Measurements from ENCODE around the gene ACMSD. TPM values are rescaled to one million over a fixed set of nuclear protein-coding genes. Genes with fewer than 3 reads are reported as not detected.
"Not testable (repeated sequence)": the region's sequence is repeated elsewhere in the genome, so short reads cannot be mapped to it uniquely, and the experiment has no call there.

ACMSD gene
- polyA plus RNA-seq, 3 donors = 37.0 to 49.0 (median 40.8) TPM

GRCh38 chr2:134903701-134904100 lies 65.3 kb downstream of the ACMSD start:
- not testable (repeated sequence) for DNase-seq

DNA sequence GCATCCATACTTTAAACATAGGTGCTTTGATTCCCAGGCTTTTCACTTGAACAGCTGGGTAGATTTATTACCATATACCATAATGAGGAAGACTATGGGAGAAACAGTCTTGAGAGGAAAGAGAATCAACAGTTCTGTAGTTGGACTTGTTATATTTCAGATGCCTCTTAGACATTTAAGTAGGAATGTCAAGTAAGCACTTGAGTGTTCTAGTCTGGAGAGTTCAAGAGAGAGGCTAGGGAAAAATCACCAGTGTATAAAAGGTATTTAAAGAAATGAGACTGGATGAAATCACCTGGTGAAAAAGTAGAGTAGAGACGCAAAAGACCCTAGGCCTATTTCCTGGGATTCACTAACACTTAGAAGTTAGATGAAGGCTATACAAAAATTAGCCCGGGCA lies 66.8 kb downstream of the ACMSD start:
- no peak for DNase-seq

DNA sequence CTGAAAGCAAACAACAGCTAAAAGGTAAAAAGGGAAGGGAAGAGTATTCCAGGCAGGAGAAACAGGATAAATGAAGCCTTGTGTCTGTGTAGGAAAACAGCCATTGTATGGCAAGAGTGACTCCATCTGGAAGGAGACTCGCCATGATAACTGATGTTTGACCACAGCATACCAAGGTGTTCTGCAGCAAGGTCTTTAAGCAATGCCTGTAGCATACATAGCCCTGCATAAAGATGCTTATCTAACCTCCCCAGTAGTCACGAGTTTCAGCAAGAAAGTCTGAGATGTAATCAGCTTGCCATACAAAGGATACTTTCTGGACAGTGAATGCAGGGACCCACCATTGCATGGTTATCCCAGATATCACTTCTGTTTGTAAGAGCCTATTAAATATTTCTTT lies 68.3 kb downstream of the ACMSD start:
- DNase-seq = no peak

GRCh38 chr2:134907441-134908116 lies 69.2 kb downstream of the ACMSD start:
- not testable (repeated sequence) for DNase-seq

GRCh38 chr2:134910763-134911399 lies 72.5 kb downstream of the ACMSD start:
- DNase-seq = no peak

- DNase-seq = no peak
Observed at GRCh38 chr2:134911400-134911785, 73.0 kb downstream of the ACMSD start.

DNA sequence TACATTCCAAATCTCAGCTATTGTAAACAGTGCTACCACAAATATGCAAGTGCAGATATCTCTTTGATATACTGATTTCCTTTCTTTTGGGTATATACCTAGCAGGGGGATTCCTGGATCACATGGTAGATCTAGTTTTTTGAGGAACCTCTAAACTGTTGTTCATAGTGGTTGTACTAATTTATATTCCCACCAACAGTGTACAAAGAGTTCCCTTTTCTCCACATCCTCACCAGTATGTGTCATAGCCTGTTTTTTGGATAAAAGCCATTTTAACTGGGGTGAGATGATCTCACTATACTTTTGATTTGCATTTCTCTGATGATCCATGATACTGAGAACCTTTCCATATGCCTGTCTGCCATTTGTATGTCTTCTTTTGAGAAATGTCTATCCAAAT lies 73.9 kb downstream of the ACMSD start:
- no peak for DNase-seq

GRCh38 chr2:134917360-134917865 lies 79.0 kb downstream of the ACMSD start:
- no peak for DNase-seq

DNA sequence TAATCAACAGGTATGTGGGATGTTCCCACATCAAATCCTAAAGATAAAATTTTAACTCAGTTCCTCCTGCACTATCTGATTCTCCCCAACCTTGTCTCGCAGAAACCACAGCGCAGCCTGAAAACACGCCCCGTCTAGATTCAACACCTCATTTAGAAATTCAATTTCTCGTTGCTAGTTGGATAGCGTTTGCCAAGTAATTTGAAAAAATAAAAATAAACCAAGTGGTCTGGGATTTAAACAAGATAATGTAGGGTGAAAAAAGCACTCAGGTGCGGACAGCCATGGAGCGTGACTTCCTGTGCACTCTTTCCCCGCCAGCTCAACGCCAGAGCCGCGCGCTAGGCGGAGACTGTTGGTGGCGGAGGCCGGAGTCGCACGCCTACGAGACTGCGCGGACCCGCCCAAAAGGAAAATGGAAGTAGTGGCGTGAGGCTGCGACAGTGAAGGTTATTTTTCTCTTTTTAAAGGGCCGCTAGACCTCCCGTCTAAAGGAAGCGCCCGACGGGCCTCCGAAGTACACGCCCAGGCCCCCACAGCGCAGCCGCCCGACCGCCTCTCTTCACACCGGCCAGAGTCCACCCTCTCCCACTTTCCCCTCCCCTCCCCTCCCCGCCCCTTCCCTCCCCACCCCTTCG lies 79.6 kb downstream of the ACMSD start:
- DNase-seq = peak; percentile 91

GRCh38 chr2:134918526-134919340 lies 80.3 kb downstream of the ACMSD start, which contains the start of gene CCNT2:
TSS of gene CCNT2 (plus strand) at chr2:134918822. CDS start at chr2:134918855, 33 bp downstream.
- DNase-seq = peak; percentile 99

GRCh38 chr2:134919341-134920210 lies 81.2 kb downstream of the ACMSD start:
- DNase-seq = peak; percentile 51

GRCh38 chr2:134924912-134925311 lies 86.5 kb downstream of the ACMSD start:
- no peak for DNase-seq

DNA sequence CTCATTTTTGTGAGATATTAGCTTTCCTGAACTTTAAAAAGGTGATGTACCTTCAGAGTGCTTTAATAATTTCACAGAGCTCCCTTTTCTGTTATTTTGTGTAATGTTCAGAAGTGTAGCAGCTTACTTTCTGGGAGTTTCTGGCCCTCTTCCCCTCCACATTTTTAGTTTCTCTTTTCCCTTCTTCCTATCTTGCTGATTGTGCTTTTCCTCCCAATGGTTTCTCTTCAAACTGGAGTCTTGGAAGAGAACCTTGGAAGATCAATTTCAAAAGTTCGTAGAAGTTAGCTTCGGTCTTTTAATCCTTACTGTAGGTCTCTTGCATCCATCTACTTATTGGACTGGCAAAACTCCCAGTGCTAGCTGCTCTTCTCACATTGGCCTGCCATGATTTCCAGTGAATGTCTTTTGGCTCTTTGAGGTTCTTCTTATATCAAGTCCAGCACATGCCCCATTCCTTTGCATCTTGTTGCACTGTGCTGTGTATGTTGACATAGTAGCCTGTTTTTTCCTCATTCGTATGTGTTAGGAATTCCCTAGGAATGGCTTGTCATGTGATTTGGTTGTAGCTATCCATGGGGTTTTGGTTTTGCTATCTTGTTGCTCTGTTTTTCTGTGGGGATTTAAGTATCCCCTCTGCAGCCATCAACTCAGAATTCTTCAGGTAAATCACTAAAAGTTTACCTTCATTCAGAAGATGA lies 88.0 kb downstream of the ACMSD start:
- no peak for DNase-seq

DNA sequence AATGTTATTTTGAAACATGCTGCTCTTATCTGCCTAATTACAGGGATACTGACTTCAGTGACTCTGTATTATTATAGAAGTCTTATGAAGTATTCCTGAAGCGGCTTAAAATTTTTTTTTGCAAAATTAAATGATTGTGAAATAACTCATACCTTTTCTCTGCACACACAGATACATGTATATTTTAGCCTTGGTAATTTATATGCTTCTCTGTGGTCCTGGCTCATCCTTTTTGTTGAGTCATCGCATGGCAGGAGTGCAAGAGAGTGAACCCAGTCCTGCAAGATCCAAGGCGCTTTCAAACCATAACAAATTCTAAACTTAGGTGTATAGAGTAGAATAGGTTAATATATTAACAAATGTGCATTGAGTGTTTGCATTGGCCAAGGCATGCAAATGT lies 88.8 kb downstream of the ACMSD start:
- no peak for DNase-seq

DNA sequence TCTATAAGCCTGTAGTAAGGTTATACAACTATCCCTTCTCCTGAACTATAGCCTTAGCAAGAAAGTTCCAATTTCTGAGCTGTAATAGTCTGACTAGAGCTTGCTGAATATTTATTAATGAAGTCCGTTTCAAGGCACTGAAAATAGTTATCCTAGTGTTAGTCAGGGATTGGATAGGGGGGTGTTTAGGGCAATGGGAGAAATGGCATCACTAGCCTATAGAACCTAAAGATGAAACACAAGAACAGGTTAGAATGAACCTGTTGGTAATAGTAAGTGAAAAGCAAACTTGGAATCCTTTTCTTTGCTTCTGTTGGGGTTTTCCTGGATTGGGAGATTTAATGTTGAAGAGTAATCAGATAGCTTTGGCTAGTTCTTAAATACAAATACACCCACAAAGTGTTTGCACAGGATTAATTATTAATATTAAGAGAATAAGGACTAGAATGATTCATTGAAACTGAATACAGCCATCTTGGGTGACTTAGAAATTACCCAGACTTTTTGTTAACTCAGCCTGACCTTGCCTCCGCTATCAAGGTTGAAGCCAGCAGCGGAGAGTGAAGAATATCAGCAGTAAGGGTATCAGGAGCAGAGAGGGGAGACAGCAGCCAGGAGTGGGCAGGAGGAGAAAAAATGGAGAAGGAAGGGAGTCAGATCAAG lies 94.6 kb downstream of the ACMSD start:
- DNase-seq = no peak

DNA sequence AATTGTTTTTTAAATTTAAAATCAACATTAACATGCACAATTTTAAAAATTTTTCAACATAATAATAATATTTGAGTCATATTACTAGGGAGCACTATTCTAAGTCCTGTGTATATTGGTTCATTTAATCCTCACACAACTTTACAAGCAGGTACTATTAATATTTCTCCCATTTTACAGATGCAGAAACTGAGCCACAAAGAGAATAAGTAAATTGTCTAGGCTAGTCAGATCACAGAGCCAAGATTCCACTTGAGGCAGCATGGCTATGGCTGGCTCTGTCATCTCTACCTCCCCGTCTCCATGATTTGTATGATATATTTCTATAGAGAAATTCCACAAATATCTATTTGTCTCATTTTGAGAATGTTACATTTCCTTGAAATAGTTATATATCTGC lies 95.3 kb downstream of the ACMSD start:
- DNase-seq = no peak

- no peak for DNase-seq
Observed at GRCh38 chr2:134934150-134934549, 95.7 kb downstream of the ACMSD start.

GRCh38 chr2:134934641-134935040 lies 96.2 kb downstream of the ACMSD start:
- DNase-seq = no peak

GRCh38 chr2:134936691-134937090 lies 98.3 kb downstream of the ACMSD start:
- DNase-seq = no peak

- no peak for DNase-seq
Observed at GRCh38 chr2:134943540-134943939, 105.1 kb downstream of the ACMSD start.

Data from renal pelvis (tissue), 4 donors.